Thyroid gland (tissue), 4 donors: Measurements from ENCODE around the gene MYL12B. TPM values are rescaled to one million over a fixed set of nuclear protein-coding genes. Genes with fewer than 3 reads are reported as not detected.

Experiments used
- DNase-seq, 2 donors: peaks; one replicate each; pipeline ENCODE4 v3.0.0-alpha.2; 2019
- H3K27ac ChIP-seq, 3 donors: fragments of 200-600 bp; sonication (generic); 1 replicate in 2 of 3; 2 replicates in 1 of 3; pipeline ENCODE4 v1.5.1; 2016 to 2019; ENCODE audit warnings: mild to moderate bottlenecking in 1 of 3, moderate library complexity in 1 of 3
- H3K27me3 ChIP-seq: fragments of 200-600 bp; sonication (generic); one replicate; pipeline ENCODE4 v1.5.1; 2019
- H3K36me3 ChIP-seq, 2 donors: fragments of 200-600 bp; sonication (generic); one replicate each; pipeline ENCODE4 v1.5.1; 2016 to 2019
- H3K4me1 ChIP-seq, 2 donors: fragments of 200-600 bp; sonication (generic); one replicate each; pipeline ENCODE4 v1.5.1; 2017 to 2019
- H3K4me3 ChIP-seq, 3 donors: fragments of 200-600 bp; sonication (generic); replicated peaks in 1 of 3; 1 replicate in 2 of 3; 2 replicates in 1 of 3; pipeline ENCODE4 v1.5.1; 2016; ENCODE audit warnings: mild to moderate bottlenecking in 1 of 3
- H3K9me3 ChIP-seq: fragments of 200-600 bp; sonication (generic); one replicate; pipeline ENCODE4 v1.5.1; 2017
- CTCF ChIP-seq, 6 experiments: fragments of 200-600 bp in 3 of 6; fragments of 450-650 bp in 3 of 6; sonication (generic) in 3 of 6; IDR thresholded peaks; one replicate each; pipeline ENCODE4 v1.5.1; 2016 to 2019; ENCODE audit warnings: antibody characterized with exemption in 6 of 6, mild to moderate bottlenecking in 2 of 6, inconsistent platforms in 1 of 6, moderate library complexity in 1 of 6
- POLR2A ChIP-seq, 2 donors: fragments of 450-650 bp; IDR thresholded peaks; one replicate each; pipeline ENCODE4 v1.6.1; 2017; ENCODE audit warnings: antibody characterized with exemption in 2 of 2, mild to moderate bottlenecking in 2 of 2, moderate library complexity in 1 of 2
- WGBS, 2 donors: methylation state at CpG; one replicate each; pipeline ENCODE4 v1.1.5; 2017; 5-methylcytosine and 5-hydroxymethylcytosine counted together
- intact Hi-C: fragments of 100-400 bp; cut with DNase I; formaldehyde crosslinking; loops from one replicate; pipeline ENCODE4 v1.15.1; 2023
- total RNA-seq, 4 donors: library from RNA; depleted of rRNA; stranded (reverse); fragments of >200 nt; gene quantifications; one replicate each; pipeline ENCODE4 v1.2.3, GENCODE V29; 2016

MYL12B gene
- total RNA-seq, 4 donors from 2014 or later, result 334 to 467 (median 446) TPM

GRCh38 chr18:3263132-3263700 is 1.3 kb downstream of the MYL12B start:
- TF ChIP-seq POLR2A (IDR thresholded peaks at IDR 0.05), result no peak
- TF ChIP-seq CTCF (IDR thresholded peaks at IDR 0.05), result no peak
- Histone ChIP-seq H3K9me3 (no peaks in the 10 kb centered on the region), H3K27me3 (no peaks in the 10 kb centered on the region), H3K27ac (peak overlapping the region in 1 of 3 donors; percentile 99), H3K4me3 (peak overlapping the region; percentile 18 to 91 (median 30)), H3K36me3 (no peaks in the 10 kb centered on the region), H3K4me1 (peaks cover 41 to 58% of the 10 kb centered on the region in 2 donors)
- 21 to 25% methylated on average over 8 of the region's 8 CpGs for WGBS, 2 donors
- DNase-seq, result no peak
- intact Hi-C loops, result no loop called here

- H3K9me3 ChIP-seq, result no peaks in the 10 kb centered on the region
- H3K36me3 ChIP-seq, result no peaks in the 10 kb centered on the region
- H3K4me1 ChIP-seq, result peaks cover 47 to 69% of the 10 kb centered on the region in 2 donors
- no peak overlapping the region for H3K27ac ChIP-seq
- DNase-seq, result no peak
- intact Hi-C loops, result no loop called here
- TF ChIP-seq POLR2A (IDR thresholded peaks at IDR 0.05) (no peak), CTCF (IDR thresholded peaks at IDR 0.05) (no peak)
- H3K4me3 ChIP-seq, result no peak overlapping the region
- H3K27me3 ChIP-seq, result no peaks in the 10 kb centered on the region
- WGBS, 2 donors, result 72 to 81% methylated on average over 2 of the region's 2 CpGs
These were observed 2.4 kb downstream of the MYL12B start for GRCh38 chr18:3264362-3264761.

- TF ChIP-seq POLR2A (IDR thresholded peaks at IDR 0.05), result no peak
- no peak for TF ChIP-seq CTCF (IDR thresholded peaks at IDR 0.05)
- Histone ChIP-seq H3K4me3 (no peak overlapping the region), H3K27me3 (no peaks in the 10 kb centered on the region), H3K4me1 (peaks cover 54 to 64% of the 10 kb centered on the region in 2 donors), H3K36me3 (no peaks in the 10 kb centered on the region), H3K9me3 (no peaks in the 10 kb centered on the region), H3K27ac (no peak overlapping the region)
- intact Hi-C loops, result no loop called here
- WGBS, 2 donors, result 75 to 80% methylated on average over 3 of the region's 3 CpGs
- DNase-seq, result no peak
These were observed 3.7 kb downstream of the MYL12B start for GRCh38 chr18:3265564-3266033.

- TF ChIP-seq POLR2A (IDR thresholded peaks at IDR 0.05), result no peak
- TF ChIP-seq CTCF (IDR thresholded peaks at IDR 0.05), result no peak
- intact Hi-C loops, result no loop called here
- Histone ChIP-seq H3K27ac (no peak overlapping the region), H3K4me1 (peaks cover 52 to 60% of the 10 kb centered on the region in 2 donors), H3K9me3 (no peaks in the 10 kb centered on the region), H3K4me3 (no peak overlapping the region), H3K36me3 (no peaks in the 10 kb centered on the region), H3K27me3 (no peaks in the 10 kb centered on the region)
- WGBS, 2 donors, result 62 to 67% methylated on average over 4 to 7 of the region's 7 CpGs
- DNase-seq, result no peak
These were observed 4.2 kb downstream of the MYL12B start for GRCh38 chr18:3266062-3266608.

GRCh38 chr18:3268306-3268705 is 6.4 kb downstream of the MYL12B start:
- Histone ChIP-seq H3K27ac (no peak overlapping the region), H3K9me3 (no peaks in the 10 kb centered on the region), H3K36me3 (peaks cover 0 to 5% of the 10 kb centered on the region in 2 donors), H3K27me3 (no peaks in the 10 kb centered on the region), H3K4me3 (no peak overlapping the region), H3K4me1 (peaks cover 51 to 60% of the 10 kb centered on the region in 2 donors)
- intact Hi-C loops, result no loop called here
- DNase-seq, result no peak
- TF ChIP-seq POLR2A (IDR thresholded peaks at IDR 0.05), result no peak
- no peak for TF ChIP-seq CTCF (IDR thresholded peaks at IDR 0.05)
